Gastrocnemius medialis (tissue), 4 donors: ENCODE data around the gene GDF7. TPM values are rescaled to one million over a fixed set of nuclear protein-coding genes. Genes with fewer than 3 reads are reported as not detected.
A peak's percentile ranks its signal among the peaks of the same experiment; 100 is the strongest.

ENCODE experiments used
- ATAC-seq, 2 donors: fragments of 150-250 bp; one replicate each; pipeline ENCODE4 v1.9.1; 2016
- DNase-seq, 2 donors: peaks; one replicate each; pipeline ENCODE4 v3.0.0-alpha.2; 2019
- H3K27ac ChIP-seq, 4 donors: fragments of 200-600 bp; sonication (generic); 1 replicate in 1 of 4; 2 replicates in 3 of 4; pipeline ENCODE4 v1.5.1; 2016 to 2018; ENCODE audit warnings: mild to moderate bottlenecking in 2 of 4, moderate library complexity in 1 of 4
- H3K27me3 ChIP-seq, 3 donors: fragments of 200-600 bp; sonication (generic) in 2 of 3; 1 replicate in 1 of 3; 2 replicates in 2 of 3; pipeline versions ENCODE4 v1.5.1 to v1.6.0; 2016 to 2019; ENCODE audit warnings: mild to moderate bottlenecking in 1 of 3, moderate library complexity in 1 of 3
- H3K36me3 ChIP-seq, 2 donors: fragments of 200-600 bp; sonication (generic) in 1 of 2; one replicate each; pipeline ENCODE4 v1.5.1; 2017 to 2018
- H3K4me1 ChIP-seq, 2 donors: fragments of 200-600 bp; sonication (generic) in 1 of 2; one replicate each; pipeline ENCODE4 v1.5.1; 2016 to 2017; ENCODE audit warnings: mild to moderate bottlenecking in 2 of 2
- H3K4me3 ChIP-seq, 4 donors: fragments of 200-600 bp; sonication (generic) in 3 of 4; 1 replicate in 1 of 4; 2 replicates in 3 of 4; pipeline ENCODE4 v1.5.1; 2016 to 2019; ENCODE audit warnings: mild to moderate bottlenecking in 2 of 4
- H3K9me3 ChIP-seq, 3 donors: fragments of 200-600 bp; sonication (generic) in 2 of 3; 1 replicate in 1 of 3; 2 replicates in 2 of 3; pipeline ENCODE4 v1.5.1; 2016 to 2019
- CTCF ChIP-seq, 5 experiments: fragments of 450-650 bp in 3 of 5; fragments of 200-600 bp in 2 of 5; sonication (generic) in 2 of 5; IDR thresholded peaks in 4 of 5; conservative IDR thresholded peaks in 1 of 5; 1 replicate in 4 of 5; 2 replicates in 1 of 5; pipeline ENCODE4 v1.5.1; 2016 to 2019; ENCODE audit warnings: antibody characterized with exemption in 5 of 5, mild to moderate bottlenecking in 3 of 5, moderate library complexity in 3 of 5
- POLR2A ChIP-seq, 2 donors: fragments of 450-650 bp; IDR thresholded peaks; one replicate each; pipeline ENCODE4 v1.6.1; 2017; ENCODE audit warnings: antibody characterized with exemption in 2 of 2, mild to moderate bottlenecking in 2 of 2, moderate library complexity in 2 of 2
- in situ Hi-C, 4 donors: fragments of 200-750 bp; cut with MboI; loops; one replicate each; pipeline versions ENCODE4 v1.15.0 to v1.8.0; 2017; ENCODE audit warnings: low sequenced_read_pairs in 4 of 4
- intact Hi-C: fragments of 100-400 bp; cut with DNase I; formaldehyde crosslinking; loops from one replicate; pipeline ENCODE4 v1.15.1; 2023; ENCODE audit warnings: low total_unique reads
- total RNA-seq, 4 donors: library from RNA; depleted of rRNA; stranded (reverse); fragments of >200 nt; gene quantifications; one replicate each; pipeline versions ENCODE4 v1.1.0 to v1.2.3, GENCODE V29; 2016

The GDF7 gene
- total RNA-seq, 4 donors from 2014 or later, result 0.02 to 0.10 (median 0.07) TPM; not detected in 1

GRCh38 chr2:20657522-20658235 lies 9.3 kb upstream of the GDF7 start:
- H3K27me3 ChIP-seq, result peaks cover 6 to 12% (median 10%) of the 10 kb centered on the region in 3 donors
- intact Hi-C loops, result no loop called here

GRCh38 chr2:20660506-20661420 lies 6.2 kb upstream of the GDF7 start:
- H3K4me1 ChIP-seq, result peaks cover 0 to 7% of the 10 kb centered on the region in 2 donors
- H3K9me3 ChIP-seq, result no peaks in the 10 kb centered on the region
- ATAC-seq, result peak in 1 of 2 donors; percentile 12
- no peak for TF ChIP-seq CTCF (IDR thresholded peaks at IDR 0.05 in 4 of 5, conservative IDR thresholded peaks at IDR 0.05 in 1 of 5)
- TF ChIP-seq POLR2A (IDR thresholded peaks at IDR 0.05), result no peak
- peaks cover 32 to 40% (median 37%) of the 10 kb centered on the region in 3 donors for H3K27me3 ChIP-seq
- DNase-seq, result no peak
- H3K27ac ChIP-seq, result no peak overlapping the region
- H3K4me3 ChIP-seq, result no peak overlapping the region
- H3K36me3 ChIP-seq, result no peaks in the 10 kb centered on the region
- in situ Hi-C loops (loop anchor here (5.0 to 25.0 kb wide), 4 partner anchors 302 to 454 kb away; partner anchors contain the start of gene TDRD15 (in 1 of the 4)), intact Hi-C loops (loop anchor here (1.0 to 5.0 kb wide), 4 partner anchors 303 to 657 kb away; partner anchors contain the start of gene APOB)

More at GRCh38 chr2:20657522-20658235, 9.3 kb upstream of the GDF7 start:
- Histone ChIP-seq H3K36me3 (no peaks in the 10 kb centered on the region), H3K27ac (no peak overlapping the region), H3K4me3 (no peak overlapping the region), H3K9me3 (no peaks in the 10 kb centered on the region), H3K4me1 (no peaks in the 10 kb centered on the region)
- ATAC-seq (no peak), DNase-seq (no peak)
- TF ChIP-seq POLR2A (IDR thresholded peaks at IDR 0.05), result no peak
- TF ChIP-seq CTCF (IDR thresholded peaks at IDR 0.05 in 4 of 5, conservative IDR thresholded peaks at IDR 0.05 in 1 of 5), result no peak
- in situ Hi-C loops, result loop anchor here in 1 of 4 donors (25.0 kb wide), 1 partner anchor 455 kb away; the partner anchor contains the start of gene TDRD15

GRCh38 chr2:20661421-20662307 lies 5.3 kb upstream of the GDF7 start:
- H3K9me3 ChIP-seq, result no peaks in the 10 kb centered on the region
- H3K4me3 ChIP-seq, result no peak overlapping the region
- no peaks in the 10 kb centered on the region for H3K36me3 ChIP-seq
- H3K27me3 ChIP-seq, result peaks cover 41 to 47% (median 46%) of the 10 kb centered on the region in 3 donors
- H3K4me1 ChIP-seq, result peaks cover 0 to 16% of the 10 kb centered on the region in 2 donors
- in situ Hi-C loops (loop anchor here (5.0 to 25.0 kb wide), 4 partner anchors 301 to 453 kb away; partner anchors contain the start of gene TDRD15 (in 1 of the 4)), intact Hi-C loops (loop anchor here (1.0 to 5.0 kb wide), 4 partner anchors 302 to 656 kb away; partner anchors contain the start of gene APOB)
- no peak for TF ChIP-seq POLR2A (IDR thresholded peaks at IDR 0.05)
- peak; percentile 84 to 97 (median 91) for TF ChIP-seq CTCF (IDR thresholded peaks at IDR 0.05 in 4 of 5, conservative IDR thresholded peaks at IDR 0.05 in 1 of 5)
- DNase-seq, result peak; percentile 35 to 57
- no peak overlapping the region for H3K27ac ChIP-seq
- peak; percentile 86 to 87 for ATAC-seq
